HL-60 (cell line): ENCODE results near the gene SLC7A10.
"Not testable (repeated sequence)": the region's sequence is repeated elsewhere in the genome, so short reads cannot be mapped to it uniquely, and the experiment has no call there.

Source experiments
- DNase-seq, 2 experiments: peaks; one replicate each; pipeline ENCODE4 v3.0.0-alpha.2; 2010 to 2020; ENCODE audit warnings: low read depth in 1 of 2, low spot score in 1 of 2
- H3K27ac ChIP-seq: fragments of 250-450 bp; sonication (Bioruptor Pico); replicated peaks from 2 replicates; pipeline ENCODE4 v1.5.1; 2020; ENCODE audit warnings: mild to moderate bottlenecking, moderate library complexity
- H3K27me3 ChIP-seq: fragments of 250-450 bp; sonication (Bioruptor Pico); 2 replicates; pipeline ENCODE4 v1.5.1; 2021; ENCODE audit warnings: mild to moderate bottlenecking, moderate library complexity; ENCODE audit not compliant: insufficient read depth, poor library complexity, severe bottlenecking
- H3K4me3 ChIP-seq: replicated peaks from 2 replicates; pipeline ENCODE4 v1.5.1; 2011; ENCODE audit warnings: mild to moderate bottlenecking, control low read depth, low read length; ENCODE audit not compliant: insufficient read depth
- CTCF ChIP-seq: IDR thresholded peaks from one replicate; pipeline ENCODE4 v1.5.1; 2011; ENCODE audit warnings: low read length, control low read depth, inconsistent platforms; ENCODE audit not compliant: insufficient read depth
- GABPA ChIP-seq: IDR thresholded peaks from 2 replicates; pipeline ENCODE4 v1.6.1; 2012; ENCODE audit warnings: low read depth
- POLR2AphosphoS5 ChIP-seq: IDR thresholded peaks from 2 replicates; pipeline ENCODE4 v1.6.1; 2012; ENCODE audit warnings: low read depth
- REST ChIP-seq: IDR thresholded peaks from 2 replicates; pipeline ENCODE4 v1.6.1; 2012; ENCODE audit warnings: low read depth; ENCODE audit not compliant: insufficient replicate concordance
- SPI1 ChIP-seq: IDR thresholded peaks from 2 replicates; pipeline ENCODE4 v1.6.1; 2012; ENCODE audit warnings: low read depth, mild to moderate bottlenecking, borderline replicate concordance

SLC7A10 gene

DNA sequence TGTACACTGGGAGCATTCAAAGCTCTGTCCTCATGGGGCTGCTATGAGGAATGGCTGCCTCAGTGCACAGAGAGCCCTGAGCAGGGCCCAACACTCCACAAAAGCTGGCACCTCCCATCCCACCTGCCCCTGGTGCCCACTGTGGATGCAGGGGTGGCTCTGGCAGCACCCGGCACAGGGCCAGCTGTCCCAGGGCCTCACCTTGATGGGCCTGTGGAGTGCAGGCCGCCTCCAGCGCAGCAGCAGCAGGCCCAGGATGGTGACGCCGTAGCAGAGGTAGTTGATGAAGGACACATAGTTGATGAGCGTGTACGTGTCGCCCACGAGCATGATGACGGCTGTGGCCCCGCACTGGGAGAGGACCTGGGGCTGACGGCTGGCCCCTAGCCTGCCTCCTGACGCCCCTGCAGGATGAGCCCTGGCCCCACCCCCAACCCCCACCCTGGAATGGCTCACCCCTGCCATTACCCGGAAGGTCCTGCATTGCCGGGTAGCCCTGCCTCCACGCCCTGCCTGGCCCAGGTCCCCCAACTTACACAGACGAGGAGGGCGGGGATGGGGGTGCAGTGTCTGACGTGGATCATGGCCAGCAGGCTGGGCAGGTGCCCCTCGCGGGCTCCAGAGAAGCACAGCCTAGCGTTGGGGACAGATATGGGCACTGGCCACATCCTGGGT lies 15.2 kb downstream of the SLC7A10 start:
- DNase-seq = no peak
- Histone ChIP-seq H3K27ac (no peak overlapping the region), H3K27me3 (no peaks in the 10 kb centered on the region), H3K4me3 (no peak overlapping the region)
- TF ChIP-seq GABPA (no peak), POLR2AphosphoS5 (no peak; the same call in 1 of the 2 replicates), SPI1 (no peak), REST (no peak), CTCF (no peak)

- H3K27ac ChIP-seq, DNase-seq, H3K27me3 ChIP-seq, H3K4me3 ChIP-seq: not testable (repeated sequence)
These were observed 15.8 kb downstream of the SLC7A10 start for GRCh38 chr19:33209850-33210230.

- Histone ChIP-seq H3K4me3 (no peak overlapping the region), H3K27me3 (no peaks in the 10 kb centered on the region), H3K27ac (no peak overlapping the region)
- no peak for TF ChIP-seq SPI1
- TF ChIP-seq GABPA = no peak
- TF ChIP-seq POLR2AphosphoS5 = peak; percentile 46
- TF ChIP-seq REST = no peak
- no peak for TF ChIP-seq CTCF
- DNase-seq = no peak
These were observed 16.5 kb downstream of the SLC7A10 start for GRCh38 chr19:33208904-33209849.

DNA sequence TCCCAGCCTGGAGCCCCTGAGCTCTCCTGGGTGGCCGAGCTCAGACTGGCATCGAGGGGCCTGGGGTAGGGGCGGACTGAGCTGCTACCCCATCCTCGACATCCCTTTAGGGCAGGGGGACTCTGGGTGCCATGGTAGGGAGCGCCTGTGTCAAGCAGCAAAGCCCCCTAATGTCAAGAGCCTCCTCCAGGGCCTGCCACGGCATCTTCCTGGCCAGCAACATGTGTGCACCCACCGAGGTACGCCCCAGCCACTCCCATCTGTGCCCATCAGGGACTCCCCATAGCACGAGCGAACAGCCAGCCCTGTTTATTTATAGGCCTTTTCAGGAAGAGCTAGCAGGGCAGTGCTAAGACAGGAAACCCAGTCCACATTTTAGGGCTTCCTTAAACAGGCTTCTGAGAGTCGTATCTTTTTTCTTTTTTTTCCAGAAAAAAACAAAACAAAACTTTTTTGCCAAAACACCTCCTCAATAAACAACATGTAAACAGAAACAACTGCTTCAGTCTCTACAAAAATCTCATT lies 17.2 kb downstream of the SLC7A10 start:
- Histone ChIP-seq H3K27me3 (no peaks in the 10 kb centered on the region), H3K27ac (no peak overlapping the region), H3K4me3 (no peak overlapping the region)
- no peak for TF ChIP-seq CTCF
- TF ChIP-seq GABPA = no peak
- no peak for TF ChIP-seq REST
- no peak for TF ChIP-seq POLR2AphosphoS5
- TF ChIP-seq SPI1 = no peak
- no peak for DNase-seq
